MV-4-11 (cell line): ENCODE results near the gene EXOC2.
A peak's percentile ranks its signal among the peaks of the same experiment; 100 is the strongest.

Experiments used
- DNase-seq: peaks from one replicate; lab custom pipeline; 2025; lab: John Stamatoyannopoulos, UW

EXOC2 gene

DNA sequence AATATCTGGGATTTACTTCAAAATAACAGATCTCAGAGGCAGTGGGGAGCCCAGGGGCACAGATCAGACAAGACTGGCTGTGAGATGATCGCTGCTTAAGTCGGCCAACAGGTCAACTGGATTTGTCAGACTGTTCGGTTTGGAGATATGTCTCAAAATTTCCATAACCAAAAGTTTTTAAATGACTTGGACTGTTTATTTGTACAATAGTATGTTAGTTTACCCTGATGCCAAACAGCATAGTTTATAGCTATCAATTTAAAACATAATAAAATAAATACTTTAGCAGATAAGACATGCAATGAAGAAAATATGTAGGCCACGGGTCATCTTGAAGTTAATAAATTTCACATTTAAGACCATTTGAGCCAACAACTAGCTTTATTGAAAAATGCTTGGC lies 174.7 kb downstream of the EXOC2 start:
- no peak for DNase-seq

DNA sequence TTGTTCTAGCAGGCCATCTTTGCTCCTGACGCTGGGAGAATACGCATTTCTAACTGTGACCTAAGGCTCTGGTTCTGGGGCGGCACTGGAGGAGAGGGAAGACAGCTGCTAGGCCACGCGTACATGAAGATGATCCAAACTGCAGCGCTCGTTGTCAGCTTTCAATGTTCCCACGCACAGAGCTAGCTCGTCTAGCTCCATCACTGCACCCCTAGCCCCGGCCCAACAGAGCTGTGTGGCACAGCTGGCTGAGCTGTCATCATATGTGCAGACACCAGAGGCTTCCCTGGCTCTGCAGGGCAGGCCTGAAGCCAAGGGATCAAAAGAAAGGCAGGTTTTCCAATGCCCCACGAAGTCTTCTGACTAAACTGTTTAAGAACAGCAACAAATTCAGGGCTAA lies 176.7 kb downstream of the EXOC2 start:
- no peak for DNase-seq

DNA sequence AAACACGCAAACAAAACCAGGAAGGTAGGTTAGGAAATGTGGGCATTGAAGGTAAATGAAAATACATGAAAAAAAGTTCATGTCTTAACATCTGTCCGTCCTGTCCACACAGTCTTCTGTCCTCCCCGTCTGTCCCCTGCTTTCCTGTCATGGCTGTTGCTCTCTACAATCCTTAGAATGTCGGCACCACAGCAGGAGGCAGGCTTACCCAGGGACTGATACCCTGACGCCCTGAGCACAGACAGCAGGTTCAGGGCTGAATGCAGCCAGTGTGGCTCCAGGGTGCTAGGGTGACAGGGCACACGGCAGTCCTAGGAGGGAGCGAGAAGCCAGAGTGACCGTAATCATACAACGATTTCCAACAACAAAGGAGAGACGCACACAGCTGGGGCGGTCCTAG lies 177.7 kb downstream of the EXOC2 start:
- no peak for DNase-seq

GRCh38 chr6:514396-514978 lies 178.5 kb downstream of the EXOC2 start:
- DNase-seq = peak; percentile 69

GRCh38 chr6:513961-514360 lies 179.0 kb downstream of the EXOC2 start:
- DNase-seq = no peak

- no peak for DNase-seq
Observed at GRCh38 chr6:513058-513457, 179.9 kb downstream of the EXOC2 start.

- no peak for DNase-seq
Observed at GRCh38 chr6:511488-512137, 181.3 kb downstream of the EXOC2 start.

- DNase-seq = peak; percentile 42
Observed at GRCh38 chr6:509676-510075, 183.3 kb downstream of the EXOC2 start.

GRCh38 chr6:508614-509013 lies 184.3 kb downstream of the EXOC2 start:
- peak; percentile 61 for DNase-seq

DNA sequence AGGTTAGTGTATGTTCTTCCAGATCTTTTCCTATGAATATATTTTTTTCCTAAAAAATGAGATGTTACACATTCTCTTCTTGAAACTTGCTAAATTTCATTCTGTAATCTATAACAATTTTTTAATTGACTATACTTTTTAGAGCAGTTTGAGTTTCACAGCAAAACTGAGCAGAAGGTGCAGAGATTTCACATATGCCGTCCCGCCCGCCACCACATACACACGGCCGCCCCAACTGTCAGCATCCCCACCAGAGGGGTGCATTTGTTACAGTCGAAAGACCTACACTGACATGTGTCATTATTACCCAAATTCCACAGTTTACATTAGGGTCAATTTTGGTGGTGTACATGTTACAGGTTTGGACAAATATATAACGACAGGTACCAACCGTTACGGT lies 184.9 kb downstream of the EXOC2 start:
- DNase-seq = no peak

- DNase-seq = no peak
Observed at GRCh38 chr6:506920-507622, 185.9 kb downstream of the EXOC2 start.

GRCh38 chr6:506508-506907 lies 186.4 kb downstream of the EXOC2 start:
- DNase-seq = no peak

DNA sequence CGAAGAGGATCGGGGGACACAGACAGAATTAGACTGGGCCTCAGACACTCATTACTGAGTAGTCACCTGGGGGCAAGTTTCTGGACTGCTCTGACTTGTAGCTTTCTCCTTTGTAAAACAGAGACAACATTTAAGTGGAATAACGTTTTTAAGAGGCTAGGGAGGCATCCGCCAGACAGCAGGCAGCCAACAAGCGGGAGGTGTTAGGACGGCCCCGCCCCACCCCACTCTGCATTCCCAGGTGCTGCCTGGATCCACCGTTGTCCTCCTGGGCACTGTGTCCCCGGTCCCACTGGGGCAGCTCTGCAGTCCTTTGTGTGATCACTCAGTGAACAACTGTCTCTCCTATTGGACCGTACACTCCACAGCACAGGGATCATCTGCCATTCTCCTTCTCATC lies 187.6 kb downstream of the EXOC2 start:
- no peak for DNase-seq

GRCh38 chr6:504446-504980 lies 188.4 kb downstream of the EXOC2 start:
- DNase-seq = no peak

GRCh38 chr6:503610-504362 lies 189.2 kb downstream of the EXOC2 start:
- DNase-seq = peak; percentile 87

GRCh38 chr6:502761-503160 lies 190.2 kb downstream of the EXOC2 start:
- DNase-seq = peak; percentile 93

- peak; percentile 90 for DNase-seq
Observed at GRCh38 chr6:501891-502601, 190.9 kb downstream of the EXOC2 start.

DNA sequence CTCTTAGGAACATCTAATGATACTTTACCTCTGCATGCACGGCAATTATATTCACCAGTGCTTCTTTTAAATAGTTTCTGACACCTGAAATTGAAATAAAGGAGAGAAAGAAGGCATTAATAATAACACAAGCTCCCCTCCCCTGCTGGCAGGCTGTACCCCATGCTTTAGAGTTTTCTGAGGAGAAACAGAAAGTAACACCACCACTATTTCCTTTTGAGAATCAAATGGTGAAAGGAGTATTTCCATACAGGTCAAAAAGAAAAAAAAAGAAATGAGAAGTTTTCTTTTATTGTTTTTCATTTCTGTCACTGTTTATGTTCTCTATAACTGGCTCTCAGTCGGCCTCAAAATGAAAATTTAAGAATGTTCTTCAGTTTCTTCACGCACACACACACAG lies 193.3 kb downstream of the EXOC2 start:
- DNase-seq = no peak

DNA sequence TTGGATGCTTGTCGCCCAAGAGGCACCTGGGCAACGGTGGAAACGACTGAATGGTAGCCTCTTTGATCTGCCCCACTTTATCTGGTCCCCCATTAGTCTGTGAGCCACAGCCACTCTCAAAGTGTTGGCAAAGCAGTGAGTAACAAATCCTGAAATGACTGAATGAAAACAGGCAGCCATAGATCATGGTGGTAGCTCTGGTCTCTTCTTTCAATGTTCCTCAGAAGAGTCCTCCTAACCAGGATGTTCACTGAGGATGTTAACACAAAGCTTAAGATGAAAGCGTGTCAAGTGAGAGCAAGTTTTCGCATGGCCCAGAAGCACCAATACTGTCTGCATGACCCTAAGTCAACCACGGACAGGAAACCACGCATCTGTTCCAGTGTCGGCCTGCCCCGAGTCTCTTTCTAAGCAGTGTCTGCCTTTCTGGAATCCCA lies 194.1 kb downstream of the EXOC2 start:
- peak; percentile 68 for DNase-seq

DNA sequence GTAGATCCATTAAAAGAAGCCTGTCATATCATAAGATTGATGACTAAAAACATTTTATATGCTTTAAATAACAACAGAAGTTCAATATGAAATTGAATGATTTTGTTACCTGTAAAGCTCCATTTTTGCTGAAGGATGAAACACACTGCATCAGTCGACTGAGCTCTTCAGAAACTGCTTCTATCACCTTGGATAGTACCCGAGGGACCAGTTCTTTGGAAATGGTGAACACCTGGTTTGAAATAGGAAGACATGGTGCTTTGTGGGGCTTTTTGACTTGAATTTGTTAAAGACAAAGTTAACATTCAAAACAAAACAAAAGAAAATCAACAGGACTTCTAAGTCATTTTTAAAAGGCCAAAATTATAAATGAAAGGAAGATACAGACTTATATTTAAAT lies 195.7 kb downstream of the EXOC2 start:
- no peak for DNase-seq

- no peak for DNase-seq
Observed at GRCh38 chr6:496649-497048, 196.3 kb downstream of the EXOC2 start.

- DNase-seq = no peak
Observed at GRCh38 chr6:494394-494793, 198.5 kb downstream of the EXOC2 start.
